ENCODE results near the gene CMTM2. TPM values are rescaled to one million over a fixed set of nuclear protein-coding genes. Genes with fewer than 3 reads are reported as not detected.
A peak's percentile ranks its signal among the peaks of the same experiment; 100 is the strongest.

CMTM2 gene
- total RNA-seq, 4 donors from 2014 or later: 0.67 to 1.1 TPM; not detected in 2

DNA sequence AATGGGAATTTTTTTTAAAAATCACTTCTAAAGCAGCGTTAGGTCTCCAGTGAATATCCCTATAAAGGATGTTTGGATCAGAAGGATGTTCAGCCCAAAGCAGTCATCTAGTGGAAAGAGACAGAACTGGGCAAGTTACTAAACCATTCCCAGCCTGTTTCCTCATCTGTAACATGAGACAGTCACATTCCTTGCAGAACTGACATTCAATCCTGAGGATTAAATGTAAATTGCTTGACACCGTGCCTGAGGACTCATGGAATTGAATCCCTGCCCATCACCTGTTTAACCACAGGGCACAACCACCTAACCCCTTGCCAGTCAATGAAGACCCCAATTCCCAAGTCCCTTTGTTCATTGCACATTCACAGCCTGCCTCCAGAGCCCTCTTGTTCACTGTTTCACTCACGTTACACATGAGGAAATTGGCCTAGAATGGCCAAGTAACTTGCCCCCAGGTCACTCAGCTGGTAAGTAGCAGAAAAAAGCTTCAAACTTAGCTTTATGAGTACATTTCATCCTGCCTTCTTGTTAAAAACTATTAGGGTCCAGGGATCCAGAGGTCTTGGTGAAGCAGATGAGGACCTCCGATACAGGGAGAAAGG lies 1.4 kb downstream of the CMTM2 start:
- H3K36me3 ChIP-seq: no peaks in the 10 kb centered on the region
- DNase-seq: no peak
- TF ChIP-seq, protein P1, sequence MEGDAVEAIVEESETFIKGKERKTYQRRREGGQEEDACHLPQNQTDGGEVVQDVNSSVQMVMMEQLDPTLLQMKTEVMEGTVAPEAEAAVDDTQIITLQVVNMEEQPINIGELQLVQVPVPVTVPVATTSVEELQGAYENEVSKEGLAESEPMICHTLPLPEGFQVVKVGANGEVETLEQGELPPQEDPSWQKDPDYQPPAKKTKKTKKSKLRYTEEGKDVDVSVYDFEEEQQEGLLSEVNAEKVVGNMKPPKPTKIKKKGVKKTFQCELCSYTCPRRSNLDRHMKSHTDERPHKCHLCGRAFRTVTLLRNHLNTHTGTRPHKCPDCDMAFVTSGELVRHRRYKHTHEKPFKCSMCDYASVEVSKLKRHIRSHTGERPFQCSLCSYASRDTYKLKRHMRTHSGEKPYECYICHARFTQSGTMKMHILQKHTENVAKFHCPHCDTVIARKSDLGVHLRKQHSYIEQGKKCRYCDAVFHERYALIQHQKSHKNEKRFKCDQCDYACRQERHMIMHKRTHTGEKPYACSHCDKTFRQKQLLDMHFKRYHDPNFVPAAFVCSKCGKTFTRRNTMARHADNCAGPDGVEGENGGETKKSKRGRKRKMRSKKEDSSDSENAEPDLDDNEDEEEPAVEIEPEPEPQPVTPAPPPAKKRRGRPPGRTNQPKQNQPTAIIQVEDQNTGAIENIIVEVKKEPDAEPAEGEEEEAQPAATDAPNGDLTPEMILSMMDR (IDR thresholded peaks at IDR 0.05): no peak
- no peak for TF ChIP-seq POLR2A (IDR thresholded peaks at IDR 0.05)
- H3K9me3 ChIP-seq: no peaks in the 10 kb centered on the region
- no peak overlapping the region for H3K4me3 ChIP-seq (replicated peaks in 1 of 3)
- 70 to 73% methylated on average over 4 of the region's 4 CpGs for WGBS, 2 donors
- intact Hi-C loops (cut with DNase I): no loop called here
- H3K4me1 ChIP-seq: peaks cover 15 to 34% of the 10 kb centered on the region in 2 donors
- peak overlapping the region; percentile 24 to 71 (median 57) for H3K27ac ChIP-seq
- no peaks in the 10 kb centered on the region for H3K27me3 ChIP-seq

GRCh38 chr16:66581246-66581952 lies 2.1 kb downstream of the CMTM2 start:
- Histone ChIP-seq H3K4me3 (replicated peaks in 1 of 3) (no peak overlapping the region), H3K9me3 (no peaks in the 10 kb centered on the region), H3K27me3 (no peaks in the 10 kb centered on the region), H3K4me1 (peaks cover 15 to 34% of the 10 kb centered on the region in 2 donors), H3K27ac (peak overlapping the region; percentile 24 to 71 (median 57)), H3K36me3 (peaks cover 0 to 5% of the 10 kb centered on the region in 2 donors)
- intact Hi-C loops (cut with DNase I): no loop called here
- peak in 1 of 2 donors; percentile 37 for DNase-seq
- TF ChIP-seq, protein P1 (IDR thresholded peaks at IDR 0.05): no peak
- TF ChIP-seq POLR2A (IDR thresholded peaks at IDR 0.05): no peak
- 60% methylated on average over 3 of the region's 3 CpGs for WGBS, 2 donors

GRCh38 chr16:66585481-66586239 lies 6.4 kb downstream of the CMTM2 start:
- intact Hi-C loops (cut with DNase I): no loop called here
- H3K9me3 ChIP-seq: no peaks in the 10 kb centered on the region
- no peak for TF ChIP-seq POLR2A (IDR thresholded peaks at IDR 0.05)
- peaks cover 0 to 6% of the 10 kb centered on the region in 2 donors for H3K36me3 ChIP-seq
- H3K4me1 ChIP-seq: peaks cover 12 to 23% of the 10 kb centered on the region in 2 donors
- no peak for DNase-seq
- WGBS, 2 donors: 76 to 81% methylated on average over 10 of the region's 10 CpGs
- no peak overlapping the region for H3K27ac ChIP-seq
- no peaks in the 10 kb centered on the region for H3K27me3 ChIP-seq
- no peak overlapping the region for H3K4me3 ChIP-seq (replicated peaks in 1 of 3)

GRCh38 chr16:66587881-66588600 lies 8.8 kb downstream of the CMTM2 start:
- Histone ChIP-seq H3K4me1 (peaks cover 0 to 11% of the 10 kb centered on the region in 2 donors), H3K9me3 (no peaks in the 10 kb centered on the region), H3K36me3 (peaks cover 0 to 6% of the 10 kb centered on the region in 2 donors), H3K27ac (no peak overlapping the region), H3K27me3 (no peaks in the 10 kb centered on the region), H3K4me3 (replicated peaks in 1 of 3) (no peak overlapping the region)
- intact Hi-C loops (cut with DNase I): no loop called here
- no peak for TF ChIP-seq POLR2A (IDR thresholded peaks at IDR 0.05)
- TF ChIP-seq, protein P1 (IDR thresholded peaks at IDR 0.05): no peak
- DNase-seq: no peak
- 67 to 74% methylated on average over 7 of the region's 7 CpGs for WGBS, 2 donors
